Duodenal mucosa (tissue), 2 donors: ENCODE results near the gene RPRD2.

Experiments
- H3K27ac ChIP-seq: one replicate; pipeline ENCODE4 v1.7.0; 2013; ENCODE audit warnings: low read depth, low read length
- H3K27me3 ChIP-seq, 2 donors: one replicate each; pipeline ENCODE4 v1.7.0; 2013; ENCODE audit warnings: low read length in 2 of 2, control low read depth in 1 of 2; ENCODE audit not compliant: insufficient read depth in 2 of 2, control insufficient read depth in 1 of 2
- H3K36me3 ChIP-seq, 2 donors: one replicate each; pipeline ENCODE4 v1.7.0; 2013; ENCODE audit warnings: low read length in 2 of 2, control low read depth in 1 of 2; ENCODE audit not compliant: insufficient read depth in 2 of 2, control insufficient read depth in 1 of 2
- H3K4me1 ChIP-seq, 2 donors: one replicate each; pipeline ENCODE4 v1.7.0; 2013; ENCODE audit warnings: low read length in 2 of 2, control low read depth in 1 of 2; ENCODE audit not compliant: insufficient read depth in 2 of 2, control insufficient read depth in 1 of 2
- H3K4me3 ChIP-seq, 2 donors: one replicate each; pipeline ENCODE4 v1.7.0; 2013; ENCODE audit warnings: low read length in 2 of 2, low read depth in 1 of 2
- H3K9ac ChIP-seq, 2 donors: one replicate each; pipeline ENCODE4 v1.7.0; 2013; ENCODE audit warnings: low read length in 2 of 2, low read depth in 1 of 2
- H3K9me3 ChIP-seq, 2 donors: one replicate each; pipeline ENCODE4 v1.7.0; 2013; ENCODE audit warnings: low read length in 2 of 2, control low read depth in 1 of 2; ENCODE audit not compliant: control insufficient read depth in 1 of 2

The RPRD2 gene

DNA sequence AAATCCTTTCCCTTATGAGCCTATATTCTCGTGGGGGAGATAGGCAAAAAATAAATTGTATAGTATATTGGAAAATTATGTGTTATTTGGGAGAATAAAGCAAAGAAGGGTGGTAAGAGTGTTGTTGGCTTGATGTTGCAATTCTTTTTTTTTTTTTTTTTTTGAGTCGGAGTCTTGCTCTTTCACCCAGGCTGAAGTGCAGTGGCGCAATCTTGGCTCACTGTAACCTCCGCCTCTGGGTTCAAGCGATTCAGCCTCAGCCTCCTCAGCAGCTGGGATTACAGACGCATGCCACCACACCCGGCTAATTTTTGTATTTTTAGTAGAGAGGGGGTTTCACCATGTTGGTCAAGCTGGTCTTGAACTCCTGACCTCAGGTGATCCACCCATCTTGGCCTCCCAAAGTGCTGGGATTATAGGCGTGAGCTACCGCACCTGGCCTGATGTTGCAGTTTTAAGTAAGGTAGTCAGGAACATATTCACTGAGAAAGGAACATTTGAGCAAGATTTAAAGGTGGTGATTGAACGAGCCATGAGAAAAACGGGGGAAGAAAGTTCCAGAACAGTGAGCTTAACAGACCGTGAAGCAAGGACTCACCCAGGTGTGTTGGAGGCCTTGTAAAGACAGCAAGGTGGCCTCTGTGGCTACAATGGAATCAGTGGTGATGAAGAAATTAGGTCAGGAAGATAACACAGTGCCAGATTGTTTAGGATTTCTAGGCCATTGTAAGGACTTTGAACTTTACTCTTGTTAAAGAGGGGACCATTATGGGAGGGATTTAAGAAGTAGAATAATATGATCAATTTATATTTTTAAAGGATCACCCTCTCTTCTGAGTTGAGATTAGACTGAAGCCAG, 45.8 kb downstream of the RPRD2 start:
- Histone ChIP-seq H3K4me3 (no peak overlapping the region), H3K27ac (no peak overlapping the region), H3K9ac (no peak overlapping the region), H3K4me1 (peaks cover 30 to 34% of the 10 kb centered on the region in 2 donors), H3K36me3 (no peaks in the 10 kb centered on the region), H3K9me3 (no peaks in the 10 kb centered on the region), H3K27me3 (no peaks in the 10 kb centered on the region)

DNA sequence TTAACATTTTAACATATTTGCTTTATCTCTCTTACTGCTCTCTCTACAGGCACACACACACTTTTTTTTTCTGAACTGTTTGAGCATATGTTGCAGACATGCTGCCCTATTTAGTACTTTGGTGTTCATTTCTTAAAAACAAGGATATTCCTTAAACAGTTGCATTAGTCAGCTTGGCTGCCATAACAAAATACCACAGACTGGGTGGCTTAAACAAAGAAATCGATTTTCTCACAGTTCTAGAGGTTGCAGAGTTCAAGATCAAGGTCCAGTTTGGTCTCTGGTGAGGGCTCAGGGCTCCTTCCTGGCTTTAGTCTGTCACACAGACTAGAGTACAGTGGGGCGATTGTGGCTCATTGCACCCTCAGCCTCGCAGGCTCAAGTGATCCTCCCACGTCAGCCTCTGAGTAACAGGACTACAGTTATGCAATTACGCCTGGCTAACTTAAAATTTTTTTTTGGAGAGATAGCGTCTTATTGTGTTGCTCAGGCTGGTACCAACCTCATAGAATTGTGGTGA, 46.7 kb downstream of the RPRD2 start:
- peaks cover 27 to 30% of the 10 kb centered on the region in 2 donors for H3K4me1 ChIP-seq

DNA sequence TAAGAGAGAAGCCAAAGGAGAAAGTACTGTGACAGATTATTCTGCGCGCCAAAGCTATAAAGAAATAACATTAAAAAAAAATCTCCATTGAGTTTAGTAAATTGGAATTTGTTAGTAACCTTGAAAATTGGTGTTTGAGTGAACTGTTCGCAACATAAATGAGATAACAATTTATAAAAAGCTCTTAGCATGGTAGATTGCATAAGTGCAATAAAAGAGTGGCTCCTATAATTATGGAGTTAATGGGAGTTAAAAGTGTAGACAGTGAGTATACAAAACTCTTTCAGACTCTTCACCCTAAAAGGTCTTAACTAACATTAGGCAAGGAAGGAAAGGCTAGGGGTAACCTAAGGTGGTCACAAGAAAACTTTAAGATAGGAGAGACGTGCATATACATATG, 50.6 kb downstream of the RPRD2 start:
- no peaks in the 10 kb centered on the region for H3K9me3 ChIP-seq
- no peak overlapping the region for H3K9ac ChIP-seq
- H3K36me3 ChIP-seq = peaks cover 0 to 10% of the 10 kb centered on the region in 2 donors
- H3K27ac ChIP-seq = no peak overlapping the region
- no peak overlapping the region for H3K4me3 ChIP-seq
- H3K4me1 ChIP-seq = peaks cover 12 to 13% of the 10 kb centered on the region in 2 donors
- H3K27me3 ChIP-seq = no peaks in the 10 kb centered on the region

More for the DNA sequence above, 46.7 kb downstream of the RPRD2 start:
- H3K4me3 ChIP-seq = no peak overlapping the region
- H3K9me3 ChIP-seq = no peaks in the 10 kb centered on the region
- no peaks in the 10 kb centered on the region for H3K36me3 ChIP-seq
- H3K9ac ChIP-seq = no peak overlapping the region
- H3K27ac ChIP-seq = no peak overlapping the region
- H3K27me3 ChIP-seq = no peaks in the 10 kb centered on the region

DNA sequence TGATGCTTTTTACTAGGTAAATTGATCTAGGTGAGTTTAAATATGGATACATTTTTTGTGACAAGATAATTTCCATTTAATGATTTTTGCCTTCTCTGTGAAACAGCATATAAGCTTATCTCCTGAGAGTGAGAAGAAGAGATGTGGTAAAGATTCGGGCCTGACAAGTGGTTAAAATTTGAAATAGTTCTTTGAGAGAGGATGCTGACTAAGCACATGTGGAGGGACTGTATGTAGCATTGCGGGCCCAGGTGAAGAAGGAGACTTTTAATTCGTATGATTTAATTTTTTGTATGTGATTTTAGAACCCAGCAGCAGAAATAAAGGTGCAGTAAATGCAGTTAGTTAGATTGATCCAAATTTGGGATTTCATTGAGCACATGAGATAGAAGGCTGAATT, 51.9 kb downstream of the RPRD2 start:
- no peak overlapping the region for H3K4me3 ChIP-seq
- no peaks in the 10 kb centered on the region for H3K9me3 ChIP-seq
- peaks cover under 1 to 2% of the 10 kb centered on the region in 2 donors for H3K4me1 ChIP-seq
- H3K27ac ChIP-seq = no peak overlapping the region
- H3K9ac ChIP-seq = no peak overlapping the region
- no peaks in the 10 kb centered on the region for H3K27me3 ChIP-seq
- peaks cover 0 to 15% of the 10 kb centered on the region in 2 donors for H3K36me3 ChIP-seq

DNA sequence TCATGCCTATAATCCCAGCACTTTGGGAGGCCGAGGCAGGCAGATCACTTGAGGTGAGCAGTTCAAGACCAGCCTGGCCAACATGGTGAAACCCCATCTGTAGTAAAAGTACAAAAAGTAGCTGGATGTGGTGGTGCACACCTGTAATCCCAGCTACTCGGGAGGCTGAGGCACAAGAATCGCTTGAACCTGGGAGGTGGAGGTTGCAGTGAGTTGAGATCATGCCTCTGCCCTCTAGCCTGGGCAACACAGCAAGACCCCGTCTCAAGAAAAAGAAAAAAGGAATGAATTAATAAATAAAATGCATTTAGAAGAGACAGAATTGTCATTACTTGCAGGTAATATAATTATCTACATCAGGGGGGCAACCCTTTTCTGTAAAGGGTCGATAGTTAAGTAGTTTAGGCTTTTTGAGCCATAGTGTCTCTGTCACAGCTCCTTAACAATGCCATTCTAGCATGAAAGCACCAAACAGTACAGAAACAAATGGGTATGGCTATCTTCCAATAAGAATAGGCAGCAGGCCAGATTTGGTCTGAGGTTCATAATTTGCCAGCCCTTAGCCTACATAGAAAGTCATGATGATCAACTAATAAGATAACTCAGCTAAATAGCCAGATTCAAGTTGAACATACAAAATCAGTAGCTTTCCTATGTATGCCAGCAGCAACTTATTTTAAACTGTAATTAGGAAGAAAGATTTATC, 56.8 kb downstream of the RPRD2 start:
- no peaks in the 10 kb centered on the region for H3K9me3 ChIP-seq
- H3K27ac ChIP-seq = no peak overlapping the region
- H3K36me3 ChIP-seq = peaks cover 0 to 15% of the 10 kb centered on the region in 2 donors
- no peaks in the 10 kb centered on the region for H3K27me3 ChIP-seq
- no peak overlapping the region for H3K9ac ChIP-seq
- no peak overlapping the region for H3K4me3 ChIP-seq
- no peaks in the 10 kb centered on the region for H3K4me1 ChIP-seq

DNA sequence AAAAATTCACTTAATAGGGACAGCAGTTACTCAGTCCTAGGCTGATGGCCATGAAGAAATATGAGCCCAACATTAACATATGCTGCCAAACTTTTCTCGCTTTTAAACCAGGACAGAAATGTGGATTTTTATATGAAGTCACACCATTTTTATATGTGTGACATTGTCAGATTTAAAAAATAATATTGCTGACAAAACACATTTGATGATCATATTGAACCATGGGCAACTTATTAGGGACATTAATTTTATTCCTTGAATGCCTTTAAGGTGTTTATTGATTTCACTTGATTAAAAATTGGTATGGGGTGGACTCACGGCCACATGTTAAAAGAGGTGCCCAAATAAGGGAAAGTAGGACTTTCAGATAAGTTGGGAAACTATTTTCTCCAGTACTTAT, 58.6 kb downstream of the RPRD2 start:
- H3K4me3 ChIP-seq = no peak overlapping the region
- H3K9ac ChIP-seq = no peak overlapping the region
- H3K27me3 ChIP-seq = no peaks in the 10 kb centered on the region
- peaks cover 0 to 17% of the 10 kb centered on the region in 2 donors for H3K36me3 ChIP-seq
- H3K27ac ChIP-seq = no peak overlapping the region
- no peaks in the 10 kb centered on the region for H3K9me3 ChIP-seq
- no peaks in the 10 kb centered on the region for H3K4me1 ChIP-seq

DNA sequence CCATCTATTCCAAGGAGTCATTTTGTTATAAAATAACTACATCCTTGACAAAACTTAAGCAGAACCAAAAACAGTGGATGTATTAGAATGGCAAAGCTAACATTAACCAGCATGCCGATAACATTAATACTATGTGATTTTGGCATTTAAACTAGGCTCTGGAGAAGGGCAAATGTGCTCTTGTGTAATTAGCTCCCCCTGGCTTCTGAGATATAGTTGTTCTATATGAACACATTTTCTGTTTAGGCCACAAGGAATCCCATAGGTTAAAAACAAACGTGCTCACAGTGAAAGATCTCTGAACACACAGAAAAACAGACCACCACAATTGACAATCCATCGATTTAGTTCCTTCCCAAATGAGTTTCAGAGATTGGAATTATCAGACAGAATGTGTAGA, 65.9 kb downstream of the RPRD2 start:
- Histone ChIP-seq H3K4me1 (no peaks in the 10 kb centered on the region), H3K4me3 (no peak overlapping the region), H3K9me3 (no peaks in the 10 kb centered on the region), H3K9ac (no peak overlapping the region), H3K27ac (no peak overlapping the region), H3K36me3 (peaks cover 0 to 3% of the 10 kb centered on the region in 2 donors), H3K27me3 (no peaks in the 10 kb centered on the region)

DNA sequence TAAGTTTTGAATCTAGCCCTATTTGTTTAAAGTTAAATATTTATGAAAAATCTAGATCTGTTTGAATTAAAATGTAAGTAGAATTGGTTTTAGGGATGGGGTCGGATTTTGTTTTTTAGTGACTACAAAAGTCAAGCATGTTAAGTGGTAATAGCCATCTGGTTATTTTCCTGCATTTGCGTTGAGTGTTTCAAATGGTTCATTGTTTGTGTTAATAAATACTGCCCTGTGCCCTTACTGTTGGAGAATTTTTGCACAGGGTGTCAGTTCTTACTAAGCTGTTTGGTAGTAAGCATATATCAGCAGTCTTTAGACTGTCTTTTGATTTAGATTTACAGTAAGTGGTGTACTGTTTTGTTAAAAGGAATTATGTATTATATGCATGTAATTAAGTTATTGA, 77.2 kb downstream of the RPRD2 start:
- H3K36me3 ChIP-seq = peaks cover 10 to 30% of the 10 kb centered on the region in 2 donors
- no peak overlapping the region for H3K4me3 ChIP-seq
- H3K9me3 ChIP-seq = no peaks in the 10 kb centered on the region
- H3K9ac ChIP-seq = no peak overlapping the region
- H3K27ac ChIP-seq = no peak overlapping the region
- H3K4me1 ChIP-seq = no peaks in the 10 kb centered on the region
- H3K27me3 ChIP-seq = no peaks in the 10 kb centered on the region

DNA sequence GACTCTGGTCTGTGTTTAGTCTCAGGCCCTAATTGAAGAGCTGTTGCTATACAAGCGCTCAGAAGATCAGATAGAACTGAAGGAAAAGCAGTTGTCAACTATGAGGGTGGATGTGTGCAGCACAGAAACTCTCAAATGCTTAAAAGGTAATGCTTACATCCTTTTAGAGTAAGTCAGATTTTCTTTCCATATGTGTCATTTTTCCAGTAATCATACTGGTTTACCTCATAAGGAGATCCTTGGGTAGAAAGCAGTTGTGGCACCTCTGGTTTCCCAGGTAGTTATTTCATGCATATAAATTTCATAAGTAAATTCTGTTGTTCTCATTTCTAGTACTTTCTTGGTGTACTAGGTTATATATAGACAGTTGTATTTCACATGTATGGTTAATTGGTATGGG, 80.3 kb downstream of the RPRD2 start:
- peaks cover 21 to 46% of the 10 kb centered on the region in 2 donors for H3K36me3 ChIP-seq

DNA sequence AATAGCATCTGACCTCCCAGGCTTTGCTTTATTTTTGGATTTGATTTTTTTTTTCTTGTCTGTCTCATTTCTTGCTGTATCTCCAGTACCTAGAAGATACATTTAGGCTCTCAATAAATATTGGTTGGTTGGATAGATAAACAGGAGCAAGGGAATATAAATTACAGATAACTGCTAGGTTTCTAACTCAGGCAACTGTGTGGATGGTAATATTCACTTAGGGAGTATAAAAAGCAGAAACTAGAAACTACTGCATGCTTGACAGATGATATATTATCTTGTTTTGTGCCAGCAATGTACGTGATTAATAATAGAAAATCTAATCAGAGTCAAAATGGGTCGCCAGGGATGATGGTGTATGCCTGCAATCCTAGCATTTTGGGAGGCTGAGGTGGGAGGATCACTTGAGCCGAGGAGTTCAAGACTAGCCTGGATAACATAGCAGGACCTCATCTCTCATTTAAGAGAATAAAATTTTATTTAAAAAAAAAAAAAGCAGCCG, 92.2 kb downstream of the RPRD2 start:
- Histone ChIP-seq H3K4me3 (no peak overlapping the region), H3K36me3 (peaks cover 14 to 32% of the 10 kb centered on the region in 2 donors)

More for the DNA sequence above, 80.3 kb downstream of the RPRD2 start:
- H3K9ac ChIP-seq = no peak overlapping the region
- no peak overlapping the region for H3K4me3 ChIP-seq
- no peaks in the 10 kb centered on the region for H3K9me3 ChIP-seq
- no peak overlapping the region for H3K27ac ChIP-seq
- no peaks in the 10 kb centered on the region for H3K4me1 ChIP-seq
- no peaks in the 10 kb centered on the region for H3K27me3 ChIP-seq

More for the DNA sequence above, 92.2 kb downstream of the RPRD2 start:
- no peaks in the 10 kb centered on the region for H3K9me3 ChIP-seq
- no peak overlapping the region for H3K27ac ChIP-seq
- H3K4me1 ChIP-seq = no peaks in the 10 kb centered on the region
- no peaks in the 10 kb centered on the region for H3K27me3 ChIP-seq
- H3K9ac ChIP-seq = no peak overlapping the region
